NCI-H2171 treated with DMSO at 0.1 percent for 48 hours (cell line): Measurements from ENCODE around the gene JAG2.
A peak's percentile ranks its signal among the peaks of the same experiment; 100 is the strongest.

Source experiments
- DNase-seq: peaks from one replicate; lab custom pipeline; 2025; lab: John Stamatoyannopoulos, UW

Gene JAG2

GRCh38 chr14:105181549-105182295 is 13.1 kb upstream of the JAG2 start:
- no peak for DNase-seq

GRCh38 chr14:105180592-105181548 is 12.3 kb upstream of the JAG2 start, which contains the start of gene NUDT14:
TSS of gene NUDT14 (minus strand) at chr14:105181312. CDS start at chr14:105181209, 103 bp downstream.
- peak; percentile 74 for DNase-seq

- DNase-seq: no peak
These were observed 10.6 kb upstream of the JAG2 start for GRCh38 chr14:105179191-105179590.

GRCh38 chr14:105178868-105179140 is 10.2 kb upstream of the JAG2 start:
- DNase-seq: no peak

GRCh38 chr14:105178069-105178867 is 9.7 kb upstream of the JAG2 start:
- DNase-seq: peak; percentile 33

GRCh38 chr14:105177082-105177481 is 8.5 kb upstream of the JAG2 start:
- DNase-seq: no peak

- no peak for DNase-seq
These were observed 7.9 kb upstream of the JAG2 start for GRCh38 chr14:105176513-105176912.

- DNase-seq: no peak
These were observed 5.6 kb upstream of the JAG2 start for GRCh38 chr14:105173901-105174894.

- DNase-seq: no peak
These were observed 4.6 kb upstream of the JAG2 start for GRCh38 chr14:105173145-105173544.

GRCh38 chr14:105172476-105172875 is 3.9 kb upstream of the JAG2 start:
- no peak for DNase-seq

- DNase-seq: no peak
These were observed 2.6 kb upstream of the JAG2 start for GRCh38 chr14:105171004-105171673.

GRCh38 chr14:105169776-105170655 is 1.4 kb upstream of the JAG2 start:
- no peak for DNase-seq

GRCh38 chr14:105168979-105169507 is 467 bp upstream of the JAG2 start:
- peak; percentile 61 for DNase-seq

- DNase-seq: no peak
These were observed 519 bp downstream of the JAG2 start for GRCh38 chr14:105168093-105168420.

GRCh38 chr14:105167303-105168092 is 1.1 kb downstream of the JAG2 start:
- DNase-seq: peak; percentile 60

- peak; percentile 73 for DNase-seq
These were observed 1.8 kb downstream of the JAG2 start for GRCh38 chr14:105166571-105167302.

- peak; percentile 84 for DNase-seq
These were observed 2.7 kb downstream of the JAG2 start for GRCh38 chr14:105165761-105166485.
